Measurements from ENCODE around the gene ATP7A.
"Not testable (repeated sequence)": the region's sequence is repeated elsewhere in the genome, so short reads cannot be mapped to it uniquely, and the experiment has no call there.

The ATP7A gene

DNA sequence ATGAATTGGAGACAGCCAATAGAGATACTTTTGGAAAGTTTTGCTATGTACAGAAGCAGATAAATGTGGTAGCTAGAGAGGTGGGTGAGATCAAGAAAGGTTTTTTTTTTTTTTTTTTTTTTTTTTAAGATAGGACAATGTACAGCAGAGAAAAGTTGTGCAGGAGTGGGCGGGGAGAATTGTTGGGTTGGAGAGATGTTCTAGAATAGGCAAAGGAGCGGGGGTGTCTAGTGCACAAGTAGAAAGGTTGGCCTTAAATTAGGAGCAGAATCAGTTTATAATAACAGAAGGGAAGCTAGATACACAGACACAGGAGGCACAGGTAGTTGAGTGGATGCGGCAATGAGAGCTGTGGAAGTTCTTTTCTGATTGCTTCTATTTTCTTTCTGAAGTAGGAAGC lies 127.4 kb downstream of the ATP7A start:
- DNase-seq (ENCODE audit: low read depth): no peak

DNA sequence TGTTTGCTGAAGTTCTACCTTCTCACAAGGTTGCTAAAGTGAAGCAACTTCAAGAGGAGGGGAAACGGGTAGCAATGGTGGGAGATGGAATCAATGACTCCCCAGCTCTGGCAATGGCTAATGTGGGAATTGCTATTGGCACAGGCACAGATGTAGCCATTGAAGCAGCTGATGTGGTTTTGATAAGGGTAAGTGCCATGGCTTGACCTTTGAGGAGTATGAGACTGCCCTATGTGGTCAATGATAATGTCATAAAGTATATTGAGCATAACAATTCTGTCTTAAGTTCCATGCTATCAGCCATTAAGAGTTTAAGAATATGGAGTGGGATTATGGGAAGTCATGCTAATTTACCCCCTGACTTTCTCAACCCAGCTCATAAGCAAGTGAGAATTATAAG lies 132.1 kb downstream of the ATP7A start:
- DNase-seq (ENCODE audit: low read depth): no peak

DNA sequence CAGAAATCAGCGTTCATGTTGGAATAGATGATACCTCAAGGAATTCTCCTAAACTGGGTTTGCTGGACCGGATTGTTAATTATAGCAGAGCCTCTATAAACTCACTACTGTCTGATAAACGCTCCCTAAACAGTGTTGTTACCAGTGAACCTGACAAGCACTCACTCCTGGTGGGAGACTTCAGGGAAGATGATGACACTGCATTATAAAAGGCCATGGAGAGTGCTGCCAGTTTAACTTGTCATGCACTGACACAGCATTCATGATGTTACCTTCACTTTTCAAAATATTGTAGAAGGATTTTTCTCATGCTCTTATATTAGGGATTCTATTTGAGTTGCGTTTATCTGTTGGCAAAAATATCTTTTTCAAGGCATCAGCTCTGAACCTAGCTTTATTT lies 135.9 kb downstream of the ATP7A start:
- no peak for DNase-seq (ENCODE audit: low read depth)

DNA sequence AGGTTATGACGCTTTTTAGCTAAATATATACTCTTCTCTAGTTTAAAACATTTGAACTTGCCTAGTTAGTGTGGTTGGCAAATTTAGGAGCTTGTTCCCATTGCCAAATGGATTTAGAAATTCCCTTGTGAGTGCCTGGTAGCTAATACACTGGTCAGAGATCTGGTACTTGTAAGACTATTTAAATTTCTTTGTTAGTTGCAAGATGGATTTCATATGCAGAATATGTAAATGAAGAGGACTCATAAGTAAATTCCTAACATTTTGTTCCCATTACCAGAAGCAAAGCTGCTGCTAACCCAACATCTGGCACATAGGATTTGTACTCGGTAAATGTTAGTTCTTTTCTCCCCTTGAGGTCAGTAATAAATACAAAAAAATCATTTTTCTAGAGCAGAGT lies 137.6 kb downstream of the ATP7A start:
- no peak for DNase-seq (ENCODE audit: low read depth)

- DNase-seq (ENCODE audit: low read depth): no peak
Observed at GRCh38 chrX:78063687-78064086, 153.2 kb downstream of the ATP7A start.

GRCh38 chrX:78064152-78064551 lies 153.7 kb downstream of the ATP7A start:
- no peak for DNase-seq (ENCODE audit: low read depth)

DNA sequence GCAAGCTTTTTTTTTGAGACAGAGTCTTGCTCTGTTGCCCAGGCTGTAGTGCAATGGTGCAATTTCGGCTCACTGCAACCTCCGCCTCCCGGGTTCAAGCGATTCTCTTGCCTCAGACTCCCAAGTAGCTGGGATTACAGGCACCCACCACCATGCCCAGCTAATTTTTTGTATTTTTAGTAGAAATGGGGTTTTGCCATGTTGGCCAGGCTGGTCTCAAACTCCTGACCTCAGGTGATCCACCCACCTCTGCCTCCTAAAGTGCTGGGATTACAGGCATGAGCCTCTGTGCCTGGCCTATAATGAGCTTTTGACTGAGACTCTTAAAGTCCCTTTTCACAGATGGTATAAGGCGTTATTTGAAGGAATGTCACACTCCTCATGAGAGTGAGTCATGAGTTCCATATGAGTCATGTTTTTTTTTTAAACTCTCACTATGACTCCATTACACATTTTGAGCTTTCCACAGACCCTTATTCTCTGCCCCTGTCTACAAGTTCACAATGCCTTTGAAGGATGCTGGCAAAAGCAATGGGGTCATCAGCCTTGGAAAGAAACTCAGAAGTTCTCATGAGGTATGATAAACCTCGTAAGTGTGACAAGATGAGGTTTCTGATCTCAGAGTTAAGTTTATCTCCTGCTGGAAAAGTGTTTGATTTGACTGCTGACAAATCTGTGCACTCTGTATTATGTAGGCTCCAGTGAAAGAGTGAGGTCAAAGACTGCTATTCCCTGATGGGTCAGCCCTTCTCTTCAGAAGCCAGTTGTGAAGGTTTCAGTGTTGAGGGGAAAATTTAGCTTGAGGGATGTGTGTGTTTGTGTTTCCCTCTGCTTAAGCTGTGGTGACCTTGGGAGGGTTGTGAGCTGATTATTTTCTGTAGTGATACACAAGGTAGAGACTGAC lies 154.5 kb downstream of the ATP7A start:
- peak; percentile 49 for DNase-seq (ENCODE audit: low read depth)

GRCh38 chrX:78066110-78066509 lies 155.6 kb downstream of the ATP7A start:
- DNase-seq (ENCODE audit: low read depth): no peak

GRCh38 chrX:78071331-78071730 lies 160.8 kb downstream of the ATP7A start:
- no peak for DNase-seq (ENCODE audit: low read depth)

- not testable (repeated sequence) for DNase-seq (ENCODE audit: low read depth)
Observed at GRCh38 chrX:78073147-78074077, 162.9 kb downstream of the ATP7A start.

DNA sequence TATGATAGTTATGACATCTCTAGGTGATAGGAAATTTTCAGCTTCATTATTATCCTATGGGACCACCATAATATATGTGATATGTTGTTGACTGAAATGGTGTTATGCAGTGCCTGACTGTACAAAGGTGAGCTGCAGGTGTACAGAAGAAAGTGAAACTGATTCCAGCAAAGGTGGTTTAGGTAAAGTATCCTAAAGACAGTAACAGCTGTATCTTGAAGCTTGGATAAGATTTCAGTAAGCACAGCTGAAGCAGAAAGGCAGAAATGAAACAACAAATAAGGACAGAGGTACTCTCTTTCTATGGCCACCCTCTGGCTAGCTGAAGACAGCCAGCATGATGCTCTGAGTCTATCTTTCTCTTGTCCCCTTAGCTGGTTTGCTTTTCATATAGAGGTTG lies 163.6 kb downstream of the ATP7A start:
- DNase-seq (ENCODE audit: low read depth): no peak

DNA sequence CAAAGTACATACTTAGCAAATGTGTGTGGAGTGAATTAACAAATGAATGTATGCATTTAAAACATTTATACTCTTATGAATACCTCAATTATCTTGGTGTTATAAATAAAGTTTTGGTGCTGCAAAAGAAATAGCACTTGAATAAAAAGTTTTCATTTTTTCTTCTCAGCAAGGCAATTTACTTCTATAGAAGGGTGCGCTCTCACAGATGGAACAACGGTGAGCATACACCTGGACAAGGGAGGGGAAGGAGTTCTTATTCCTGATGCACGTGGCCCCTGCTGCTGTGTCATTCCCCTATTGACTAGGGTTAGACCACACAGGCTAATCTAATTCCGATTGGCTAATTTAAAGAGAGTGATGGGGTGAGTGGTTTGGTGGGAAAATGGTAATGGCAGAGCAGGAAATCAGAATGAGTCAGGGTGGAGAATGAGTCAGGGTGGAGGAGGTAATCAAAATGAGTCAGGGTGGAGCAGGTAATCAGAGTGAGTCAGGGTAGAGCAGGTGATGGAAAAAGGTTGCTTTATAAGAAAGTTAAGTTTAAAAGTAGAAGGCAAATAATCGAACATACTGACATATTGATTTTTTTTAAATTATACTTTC lies 165.4 kb downstream of the ATP7A start:
- no peak for DNase-seq (ENCODE audit: low read depth)

DNA sequence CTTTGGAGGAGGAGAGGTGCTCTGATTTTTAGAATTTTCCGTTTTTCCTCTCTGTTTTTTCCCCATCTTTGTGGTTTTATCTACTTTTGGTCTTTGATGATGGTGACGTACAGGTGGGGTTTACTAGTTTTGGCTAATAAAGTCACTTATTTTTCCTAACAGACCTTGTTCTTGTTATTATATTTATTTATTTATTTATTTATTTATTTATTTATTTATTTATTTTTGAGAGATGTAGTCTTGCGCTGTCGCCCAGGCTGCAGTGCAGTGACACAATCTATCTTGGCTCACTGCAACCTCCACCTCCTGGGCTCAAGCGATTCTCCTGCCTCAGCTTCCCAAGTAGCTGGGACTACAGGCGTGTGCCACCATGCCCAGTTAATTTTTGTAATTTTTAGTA lies 170.9 kb downstream of the ATP7A start:
- DNase-seq (ENCODE audit: low read depth): not testable (repeated sequence)

DNA sequence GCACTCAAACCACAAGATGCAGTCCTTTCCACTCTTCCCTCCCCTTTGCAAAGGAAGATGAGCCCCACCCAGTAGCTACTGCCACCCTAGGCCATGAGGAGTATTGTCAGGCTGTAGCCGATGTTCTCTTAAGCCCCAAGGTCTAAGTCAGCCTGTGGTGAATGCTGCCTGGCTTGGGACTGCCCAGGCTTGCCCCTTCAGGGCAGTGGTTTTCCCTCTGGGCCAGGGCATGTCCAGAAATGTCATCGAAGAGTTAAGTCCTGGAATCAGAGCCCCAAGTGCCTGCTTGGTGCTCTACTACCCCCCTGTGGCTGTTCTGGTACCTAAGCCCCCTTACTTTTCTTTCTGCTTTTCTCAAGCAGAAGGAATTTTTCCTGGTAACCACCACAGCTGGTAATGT lies 181.8 kb downstream of the ATP7A start:
- DNase-seq (ENCODE audit: low read depth): no peak

GRCh38 chrX:78098108-78098507 lies 187.6 kb downstream of the ATP7A start:
- DNase-seq (ENCODE audit: low read depth): no peak

All from HS-5 (cell line).